NCI-H69 (cell line): ENCODE measurements around the gene TMEM171.

Experiments used
- DNase-seq: peaks from one replicate; lab custom pipeline; 2025; lab: John Stamatoyannopoulos, UW

Gene TMEM171

DNA sequence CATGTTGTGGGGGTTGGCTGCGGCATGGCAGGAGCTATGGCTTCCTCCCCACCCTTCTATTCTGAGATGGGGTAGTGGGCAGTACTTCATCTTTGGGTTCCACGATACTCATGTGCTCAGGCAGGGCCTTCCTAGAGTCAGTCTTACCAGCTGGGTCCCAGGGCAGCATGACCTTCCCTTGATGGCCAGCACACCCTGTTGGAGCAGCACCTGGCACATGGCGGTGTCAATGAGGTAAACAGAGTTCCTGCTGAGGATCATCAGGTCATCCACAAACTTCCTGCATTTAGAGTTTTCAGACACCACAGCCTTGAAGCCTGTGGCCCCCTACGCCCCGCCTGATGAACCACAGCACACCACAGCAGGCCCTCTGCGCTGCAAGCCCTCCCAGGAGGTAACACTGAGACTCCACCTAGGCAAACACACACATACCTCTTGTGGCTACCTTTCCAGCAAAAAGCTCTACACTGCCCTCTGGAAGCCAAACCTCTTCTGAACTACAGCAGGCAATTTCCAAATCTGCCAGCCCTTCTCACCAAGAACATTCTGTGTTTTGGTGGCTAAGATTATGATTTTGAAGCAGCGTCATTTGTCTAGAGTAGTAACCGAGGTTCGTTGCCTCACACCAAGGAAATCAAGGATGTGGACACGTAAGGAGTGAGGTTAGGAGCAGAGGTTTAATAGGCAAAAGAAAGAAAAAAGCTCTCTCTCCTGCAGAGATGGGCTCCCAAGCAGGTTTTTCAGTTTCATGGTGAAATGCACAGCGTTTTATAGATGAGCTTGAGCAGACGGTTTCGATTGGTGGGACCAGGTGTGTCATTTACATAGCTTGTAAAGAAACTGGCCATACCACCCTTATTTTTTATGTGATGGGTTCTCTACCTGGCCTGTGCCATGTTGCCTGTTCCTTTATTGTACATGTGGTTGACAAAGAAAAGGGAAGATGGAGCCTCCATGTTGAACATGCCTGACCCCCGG lies 32.3 kb downstream of the TMEM171 start:
- peak; percentile 76 for DNase-seq

DNA sequence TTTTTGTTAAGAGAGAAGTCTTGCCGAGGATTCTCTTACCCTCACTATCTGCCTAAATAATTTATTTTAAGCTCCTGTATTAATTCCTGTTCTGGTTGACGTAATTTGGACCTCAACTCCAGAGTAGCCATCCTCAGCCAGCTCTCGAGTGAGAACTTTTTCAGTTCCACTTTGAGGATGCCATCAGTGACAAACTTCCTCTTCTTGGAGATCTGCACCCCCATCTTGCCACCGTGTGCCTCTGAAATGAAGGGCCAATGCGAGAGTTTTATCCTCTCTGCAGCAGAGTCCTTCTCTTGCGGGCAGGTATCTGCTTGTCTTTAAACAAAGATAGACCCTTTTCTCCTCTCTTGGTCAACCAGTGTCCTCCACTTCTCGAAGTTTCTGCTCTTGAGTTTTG lies 33.1 kb downstream of the TMEM171 start:
- DNase-seq: no peak

DNA sequence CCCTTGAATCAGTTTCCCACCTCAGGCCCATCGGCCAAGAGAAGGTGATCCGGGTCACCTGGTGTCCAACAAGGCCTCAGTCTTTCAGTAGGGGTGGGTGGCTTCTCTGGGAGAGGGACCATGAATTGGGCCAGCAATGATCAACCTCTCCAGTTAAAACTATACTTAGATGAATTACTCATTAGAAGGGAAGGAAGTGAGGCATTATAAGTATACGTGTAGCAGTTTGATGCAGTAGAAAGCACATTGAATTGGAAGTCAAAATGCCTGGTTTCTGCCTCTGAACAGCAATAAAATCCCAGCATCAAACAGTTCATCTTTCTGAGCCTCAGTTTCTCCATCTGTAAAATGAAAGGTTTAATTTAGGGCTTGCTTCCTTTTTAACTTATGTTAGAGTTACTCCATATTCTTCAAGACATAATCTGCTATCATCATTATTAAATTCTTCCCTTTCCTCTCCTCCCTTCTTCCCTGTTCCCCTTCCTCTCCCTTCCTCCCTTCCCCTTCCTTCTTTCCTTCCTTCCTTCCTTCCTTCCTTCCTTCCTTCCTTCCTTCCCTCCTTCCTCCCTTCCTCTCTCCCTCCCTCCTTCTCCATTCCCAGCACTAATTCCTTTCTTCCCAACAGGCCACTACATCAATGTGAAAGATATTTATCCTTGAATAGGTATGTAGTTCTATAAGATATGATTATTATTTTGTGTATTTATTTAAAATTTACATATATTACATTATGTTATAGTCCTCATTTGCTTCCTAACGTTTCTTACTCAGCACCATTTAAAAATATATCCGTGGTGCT lies 34.0 kb downstream of the TMEM171 start:
- no peak for DNase-seq

DNA sequence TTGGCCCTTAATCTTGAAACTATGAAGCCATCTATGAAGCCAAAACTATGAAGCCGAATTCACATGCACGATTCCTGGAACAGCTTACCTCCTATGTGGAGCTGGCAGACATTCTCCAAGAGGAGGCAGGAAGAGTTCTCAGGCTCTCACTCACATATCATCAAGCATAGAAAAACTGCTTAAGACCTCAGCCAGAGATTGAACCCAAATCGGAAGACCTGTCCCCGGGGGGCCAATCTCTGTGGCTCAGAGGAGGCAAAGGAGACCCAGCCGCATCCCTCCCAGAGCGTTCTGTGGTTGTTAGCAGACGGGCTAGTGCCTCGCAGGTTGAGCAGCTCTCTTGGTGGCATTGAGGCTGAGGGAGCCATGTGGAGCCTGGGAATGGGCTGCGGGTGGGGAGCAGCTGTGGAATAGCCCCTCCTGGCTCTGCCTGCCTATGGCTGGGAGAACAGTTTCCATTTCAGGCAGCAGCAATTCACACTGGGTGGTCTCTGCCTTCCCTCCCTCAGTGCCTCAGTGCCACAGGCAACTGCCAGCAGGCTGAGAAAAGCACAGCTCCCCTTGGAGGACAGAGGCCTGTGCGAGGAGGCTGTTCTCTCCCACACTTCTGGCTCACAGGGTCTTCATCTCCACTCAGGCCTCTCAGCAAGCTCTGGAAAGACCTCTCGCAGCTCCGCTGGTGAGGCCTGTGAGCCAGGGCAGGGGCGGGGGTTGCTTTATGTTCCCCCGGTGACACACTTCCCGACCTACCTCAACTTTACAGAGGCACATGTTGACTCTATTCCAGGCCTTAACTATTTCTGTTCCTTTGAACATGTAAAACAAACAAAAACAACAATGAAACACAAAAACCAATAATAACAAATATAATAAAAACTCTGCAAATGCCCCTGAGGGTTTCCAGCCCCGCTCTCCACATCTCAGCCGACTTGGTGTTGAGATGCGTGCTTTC lies 35.2 kb downstream of the TMEM171 start:
- DNase-seq: no peak

DNA sequence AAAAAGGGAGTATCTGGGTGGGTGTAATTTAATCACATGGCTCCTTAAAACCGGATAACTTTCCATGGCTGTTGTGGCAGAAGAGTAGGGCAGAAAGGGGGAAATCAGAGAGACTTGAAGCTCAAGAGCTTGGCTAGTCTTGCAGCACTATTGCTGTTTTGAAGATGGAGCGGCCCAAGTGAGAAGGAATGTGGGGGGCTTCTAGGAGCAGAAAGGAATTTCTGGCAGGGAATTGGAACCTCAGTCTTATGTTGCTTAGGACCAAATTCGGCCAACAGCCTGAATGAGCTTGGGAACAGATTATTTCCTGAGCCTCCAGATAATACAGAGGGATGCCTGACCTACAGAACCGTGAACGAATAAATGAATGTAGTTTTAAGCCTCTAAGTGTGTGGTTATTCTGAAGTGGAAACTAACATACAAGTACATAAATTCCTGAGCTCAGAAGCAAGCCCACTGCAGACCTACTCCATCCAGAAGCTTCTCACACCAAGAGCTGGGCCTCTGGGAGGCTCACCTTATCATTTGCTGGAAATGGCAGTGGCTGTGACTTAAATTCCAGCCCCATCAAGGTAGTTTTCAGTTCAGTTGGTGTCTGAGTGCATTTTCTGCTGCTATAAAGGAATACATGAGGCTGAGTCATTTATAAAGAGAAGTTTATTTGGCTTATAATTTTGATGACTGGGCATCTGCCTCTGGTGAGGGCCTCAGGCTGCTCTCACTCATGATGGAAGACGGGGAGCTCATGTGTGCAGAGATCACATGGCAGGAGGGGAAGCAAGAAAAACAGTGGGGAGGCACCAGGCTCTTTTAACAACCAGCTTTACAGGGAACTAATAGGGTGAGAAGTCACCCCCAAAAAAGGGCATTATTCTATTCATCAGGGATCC lies 37.3 kb downstream of the TMEM171 start:
- DNase-seq: no peak

DNA sequence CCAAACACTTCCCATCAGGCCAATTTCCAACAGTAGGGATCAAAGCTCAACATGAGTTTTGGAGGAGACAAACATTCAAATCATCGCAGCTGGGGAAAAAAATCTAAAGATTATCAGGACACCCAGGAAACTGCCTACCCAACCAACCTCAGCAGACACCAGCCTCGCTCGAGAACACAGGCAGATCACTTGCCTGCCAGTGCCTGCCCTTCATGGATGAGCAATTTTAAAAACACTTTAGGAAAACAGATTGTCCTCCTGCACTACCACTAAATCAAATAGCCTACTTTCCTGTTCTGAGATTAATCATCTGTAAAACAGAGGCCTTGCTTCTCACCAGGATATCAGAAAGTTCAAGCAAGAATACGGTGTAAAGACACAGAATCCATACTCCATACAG lies 37.9 kb downstream of the TMEM171 start:
- peak; percentile 23 for DNase-seq

DNA sequence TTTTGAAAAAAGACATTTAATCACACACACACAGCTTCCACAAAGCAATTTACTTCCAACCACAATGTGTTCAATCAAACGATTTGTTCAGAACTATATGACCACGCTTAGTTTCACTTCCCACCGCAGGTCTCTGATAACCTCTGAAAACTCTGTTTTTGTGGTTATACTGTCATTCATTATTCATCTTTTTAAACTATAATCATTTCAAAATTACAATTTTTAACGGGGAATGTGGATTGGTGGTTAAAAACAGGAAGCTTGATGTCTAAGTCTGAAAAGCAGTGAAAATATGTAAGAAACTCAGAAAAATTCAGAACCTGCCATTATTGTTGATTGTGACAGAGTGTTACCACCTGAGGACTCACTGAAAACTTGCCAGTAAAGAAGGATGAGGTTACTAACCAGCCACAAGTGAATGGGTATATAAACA lies 39.9 kb downstream of the TMEM171 start:
- no peak for DNase-seq

DNA sequence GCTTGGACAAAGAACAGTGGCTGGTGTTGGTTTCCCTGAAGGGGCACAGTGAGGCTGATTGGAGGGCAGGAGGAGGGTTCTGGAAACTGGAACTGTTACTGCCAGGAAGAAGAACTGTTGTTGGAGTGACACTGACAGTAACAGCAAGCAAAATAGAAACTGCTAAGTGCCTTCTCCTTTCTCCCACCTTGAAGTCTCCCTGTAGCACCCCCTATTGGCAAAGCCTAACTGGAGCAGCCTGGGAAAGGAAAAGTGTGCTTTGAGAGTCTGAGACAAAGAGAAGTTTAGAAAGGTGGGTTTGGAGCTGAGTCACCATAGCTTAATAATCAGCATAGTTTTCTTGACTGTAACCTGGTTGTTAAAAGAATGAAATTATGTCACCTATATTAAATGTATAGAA lies 50.1 kb downstream of the TMEM171 start:
- peak; percentile 48 for DNase-seq

DNA sequence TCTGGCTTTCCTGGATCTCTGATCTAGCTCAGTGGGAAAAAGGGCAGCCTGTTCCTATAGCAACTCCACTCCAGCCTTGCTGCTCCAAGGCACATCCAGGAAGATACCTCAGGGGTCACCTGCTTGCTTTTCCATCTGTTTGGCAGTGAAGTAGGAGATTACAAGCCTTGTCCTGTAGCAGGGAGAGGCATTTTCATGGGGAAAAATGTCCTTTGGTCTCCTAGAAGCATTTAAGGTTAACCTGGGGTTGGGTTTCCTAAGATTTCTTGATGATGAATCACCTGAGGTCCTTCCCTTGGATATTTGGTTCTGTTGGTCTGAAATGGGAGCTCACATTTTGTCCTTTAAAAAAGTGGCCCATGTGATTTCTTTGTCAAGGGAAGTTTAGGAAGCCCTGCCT lies 51.1 kb downstream of the TMEM171 start:
- DNase-seq: no peak

DNA sequence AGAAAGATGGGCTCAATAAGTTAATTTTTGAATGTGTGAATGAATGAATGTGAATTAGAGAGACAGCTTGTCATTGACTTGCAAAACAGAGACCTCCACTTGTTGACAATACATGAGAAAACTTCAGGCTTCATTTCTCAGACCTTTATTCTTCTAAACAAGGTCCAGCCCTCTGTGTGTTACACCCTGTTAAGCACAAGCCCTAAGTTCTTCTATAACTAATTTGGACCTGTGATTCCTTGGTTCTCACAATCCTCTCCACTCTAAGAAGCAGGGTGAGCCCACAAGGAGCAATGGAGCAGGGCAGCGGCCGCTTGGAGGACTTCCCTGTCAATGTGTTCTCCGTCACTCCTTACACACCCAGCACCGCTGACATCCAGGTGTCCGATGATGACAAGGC lies 52.6 kb downstream of the TMEM171 start, which contains the start of gene TMEM174:
Gene TMEM174 (plus strand): TSS at position 243 of the 400 bp plus-strand sequence. CDS start 51 bp downstream, at position 294.
- DNase-seq: no peak

DNA sequence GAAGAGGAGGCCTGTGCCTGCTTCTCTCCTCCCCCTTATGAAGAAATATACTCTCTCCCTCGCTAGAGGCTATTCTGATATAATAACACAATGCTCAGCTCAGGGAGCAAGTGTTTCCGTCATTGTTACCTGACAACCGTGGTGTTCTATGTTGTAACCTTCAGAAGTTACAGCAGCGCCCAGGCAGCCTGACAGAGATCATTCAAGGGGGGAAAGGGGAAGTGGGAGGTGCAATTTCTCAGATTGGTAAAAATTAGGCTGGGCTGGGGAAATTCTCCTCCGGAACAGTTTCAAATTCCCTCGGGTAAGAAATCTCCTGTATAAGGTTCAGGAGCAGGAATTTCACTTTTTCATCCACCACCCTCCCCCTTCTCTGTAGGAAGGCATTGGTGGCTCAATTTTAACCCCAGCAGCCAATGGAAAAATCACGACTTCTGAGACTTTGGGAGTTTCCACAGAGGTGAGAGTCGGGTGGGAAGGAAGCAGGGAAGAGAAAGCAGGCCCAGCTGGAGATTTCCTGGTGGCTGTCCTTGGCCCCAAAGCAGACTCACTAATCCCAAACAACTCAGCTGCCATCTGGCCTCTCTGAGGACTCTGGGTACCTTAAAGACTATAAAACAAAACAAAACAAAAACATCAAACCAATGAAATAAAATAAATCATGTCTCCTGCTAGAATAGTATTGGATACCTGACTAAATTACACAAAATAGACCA lies 53.9 kb downstream of the TMEM171 start:
- DNase-seq: peak; percentile 44

DNA sequence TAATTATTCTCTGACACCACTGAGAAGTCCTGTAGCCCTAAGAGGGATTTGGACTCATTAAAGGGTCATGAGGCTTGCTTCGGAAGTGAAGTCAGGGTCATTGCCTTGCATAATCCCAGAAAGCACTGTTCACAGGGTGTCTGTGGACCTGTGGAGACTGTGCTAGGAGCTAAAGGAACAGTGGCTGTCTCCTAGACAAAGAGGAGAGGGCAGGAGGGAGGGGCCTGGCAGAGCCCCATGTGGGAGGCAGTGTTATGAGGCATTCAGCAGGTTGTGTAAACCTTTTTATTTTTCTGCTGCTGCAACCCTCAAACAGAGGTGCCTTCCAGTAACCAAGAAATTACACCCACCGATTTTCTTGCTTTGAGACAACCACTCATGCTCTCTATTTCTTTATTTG lies 55.9 kb downstream of the TMEM171 start:
- DNase-seq: peak; percentile 8

DNA sequence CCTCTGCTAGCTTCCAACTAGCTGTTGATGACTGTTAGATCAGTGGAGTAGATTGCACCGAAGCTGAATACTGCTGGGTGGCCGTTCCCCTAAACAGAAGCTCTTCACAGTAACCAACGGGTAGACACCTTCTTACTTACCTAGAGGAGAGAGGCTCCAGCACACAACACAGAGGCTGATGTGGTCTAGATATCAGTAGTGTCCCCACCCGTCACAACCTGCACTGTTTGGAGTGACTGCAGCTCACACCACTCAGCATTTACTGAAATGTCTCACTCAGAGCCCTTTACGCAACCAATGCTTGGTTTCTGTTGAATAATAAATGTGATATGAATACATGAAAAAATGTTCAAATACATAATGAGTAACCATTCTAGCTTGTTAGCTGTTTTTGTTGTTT lies 57.9 kb downstream of the TMEM171 start:
- DNase-seq: no peak

DNA sequence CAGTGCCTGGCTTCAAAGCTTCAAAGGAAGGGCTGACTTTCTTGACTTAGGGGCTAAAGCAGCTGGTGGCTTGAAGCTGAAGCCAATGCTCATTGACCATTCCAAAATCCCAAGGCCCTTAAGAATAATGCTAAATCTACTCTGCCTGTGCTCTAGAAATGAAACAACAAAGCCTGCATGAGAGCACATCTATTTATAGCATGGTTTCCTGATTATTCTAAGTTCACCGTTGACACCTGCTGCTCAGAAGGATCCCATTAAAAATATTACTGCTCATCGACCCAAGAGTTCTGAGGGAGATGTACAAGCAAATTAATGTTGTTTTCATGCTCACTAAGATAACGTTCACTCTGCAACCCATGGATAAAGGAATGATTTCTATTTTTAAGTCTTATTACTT lies 59.4 kb downstream of the TMEM171 start:
- no peak for DNase-seq

DNA sequence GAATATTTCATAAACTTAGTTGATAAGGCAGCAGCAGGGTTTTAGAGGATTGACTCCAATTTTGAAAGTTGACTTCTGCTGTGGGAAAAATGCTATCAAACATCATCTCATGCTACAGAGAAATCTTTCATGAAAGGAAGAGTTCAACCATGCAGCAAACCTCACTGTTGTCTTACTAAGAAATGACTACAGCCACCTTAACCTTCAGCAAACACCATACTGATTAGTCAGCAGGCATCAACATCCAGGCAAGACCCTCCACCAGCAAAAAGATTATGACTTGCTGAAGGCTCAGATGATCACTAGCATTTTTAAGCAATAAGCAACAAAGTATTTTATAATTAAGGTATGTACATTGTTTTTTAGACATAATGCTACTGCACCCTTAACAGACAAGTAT lies 60.2 kb downstream of the TMEM171 start:
- no peak for DNase-seq
